Stimulated activated CD8-positive, alpha-beta memory T cell treated with anti-CD3 and anti-CD28 coated beads, Interleukin-15, amount 100 ng/mL, for 1 hour (primary cell): ENCODE data around the gene CCDC69.

ENCODE experiments used
- DNase-seq: peaks from one replicate; pipeline ENCODE4 v3.0.0-alpha.2; 2020; ENCODE audit warnings: low read depth

Gene CCDC69

GRCh38 chr5:151164687-151165392 is 59.1 kb downstream of the CCDC69 start:
- peak; percentile 61 for DNase-seq

GRCh38 chr5:151162776-151163175 is 61.1 kb downstream of the CCDC69 start:
- DNase-seq, result no peak

DNA sequence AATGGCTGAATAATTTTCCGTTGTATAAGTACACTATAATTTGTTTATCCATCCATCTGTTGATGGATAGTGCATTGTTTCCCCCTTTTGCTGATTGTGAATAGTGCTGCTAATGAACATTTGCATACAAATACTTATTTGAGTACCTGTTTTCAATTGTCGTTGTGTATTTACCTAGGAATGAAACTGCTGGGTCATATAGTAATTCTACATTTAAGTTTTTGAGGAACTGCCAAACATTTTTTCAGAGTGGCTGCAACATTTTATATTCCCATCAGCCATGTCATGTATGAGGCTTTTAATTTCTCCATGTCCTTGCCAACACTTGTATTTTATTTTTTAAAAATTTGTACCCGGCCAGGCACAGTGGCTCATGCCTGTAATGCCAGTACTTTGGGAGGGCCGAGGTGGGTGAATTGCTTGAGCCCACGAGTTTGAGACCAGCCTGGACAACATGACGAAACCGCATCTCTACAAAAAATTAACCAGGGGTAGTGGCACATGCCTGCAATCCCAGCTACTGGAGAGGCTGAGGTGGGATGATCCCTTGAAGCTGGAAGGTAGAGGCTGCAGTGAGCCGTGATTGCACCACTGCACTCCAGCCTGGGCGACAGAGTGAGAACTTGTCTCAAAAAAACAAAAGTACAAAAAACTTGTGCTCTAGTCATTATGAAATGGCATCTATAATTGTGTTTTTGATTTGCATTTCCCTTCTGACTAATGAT is 64.1 kb downstream of the CCDC69 start:
- DNase-seq, result no peak

DNA sequence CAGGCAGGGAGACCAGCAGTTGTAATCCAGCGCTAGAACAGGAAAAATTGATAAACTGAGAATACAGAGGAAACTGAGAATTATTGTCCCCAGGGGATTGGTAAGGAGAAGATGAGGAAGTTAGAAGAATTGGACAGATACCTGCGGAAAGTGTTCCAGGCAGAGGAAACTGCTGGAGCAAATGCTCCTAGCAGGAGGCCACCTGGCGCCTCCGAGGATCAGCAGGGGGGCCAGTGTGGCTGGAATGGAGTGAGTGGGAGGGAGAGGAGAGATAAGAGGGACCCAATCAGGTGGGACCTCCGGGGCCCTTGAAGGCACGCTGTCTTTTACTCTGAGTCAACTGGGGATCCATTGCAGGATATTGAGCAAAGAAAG is 65.6 kb downstream of the CCDC69 start:
- DNase-seq, result no peak

- DNase-seq, result peak; percentile 38
These were observed 66.2 kb downstream of the CCDC69 start, which contains the start of gene ANXA6 for GRCh38 chr5:151157426-151158286. Gene ANXA6, minus strand, starts transcription at chr5:151157779. Its CDS starts 9,878 bp downstream, at chr5:151147901.

DNA sequence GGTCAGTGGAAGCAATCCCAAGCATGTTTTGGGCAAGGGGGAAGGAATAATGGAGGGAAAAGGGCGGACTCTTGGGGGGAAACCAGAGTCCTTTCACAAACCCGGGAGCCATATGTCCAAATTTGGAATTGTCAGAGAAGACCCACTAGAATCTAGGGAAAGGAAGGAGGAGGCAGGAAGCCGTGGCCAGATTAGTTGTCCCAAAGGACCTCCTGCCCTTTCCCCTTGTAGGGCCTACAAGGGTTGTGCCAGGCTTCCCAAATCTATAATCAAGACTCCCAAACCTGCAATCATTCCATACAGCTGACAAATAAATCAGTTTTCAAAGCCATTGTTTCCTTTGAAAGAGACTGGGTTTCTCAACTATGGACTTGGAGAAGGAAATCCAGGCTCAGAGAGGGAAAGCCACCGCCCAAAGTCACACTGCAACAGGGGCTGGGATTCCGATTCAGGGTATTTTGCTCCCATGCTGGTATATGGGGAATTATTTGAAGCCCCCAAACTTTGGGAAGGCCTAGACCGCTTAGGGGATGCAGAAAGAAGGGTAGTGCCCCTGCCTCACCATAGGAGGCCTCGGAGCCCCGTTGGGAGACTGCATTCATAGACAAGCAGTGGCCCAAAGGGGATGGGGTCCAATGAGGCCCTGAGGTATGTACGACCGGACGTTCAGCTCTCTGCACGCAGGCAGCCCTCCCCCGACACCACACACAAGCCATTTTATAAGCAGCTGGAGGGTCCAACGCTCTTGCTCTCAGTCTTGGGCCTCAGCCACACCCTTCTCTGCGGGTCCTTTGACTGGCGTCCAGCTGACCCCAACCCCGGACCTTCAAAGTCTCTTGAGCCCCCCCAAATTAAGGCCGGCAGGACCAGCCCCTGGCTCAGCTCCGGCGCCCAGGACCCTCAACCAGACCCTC is 67.1 kb downstream of the CCDC69 start:
- DNase-seq, result no peak

DNA sequence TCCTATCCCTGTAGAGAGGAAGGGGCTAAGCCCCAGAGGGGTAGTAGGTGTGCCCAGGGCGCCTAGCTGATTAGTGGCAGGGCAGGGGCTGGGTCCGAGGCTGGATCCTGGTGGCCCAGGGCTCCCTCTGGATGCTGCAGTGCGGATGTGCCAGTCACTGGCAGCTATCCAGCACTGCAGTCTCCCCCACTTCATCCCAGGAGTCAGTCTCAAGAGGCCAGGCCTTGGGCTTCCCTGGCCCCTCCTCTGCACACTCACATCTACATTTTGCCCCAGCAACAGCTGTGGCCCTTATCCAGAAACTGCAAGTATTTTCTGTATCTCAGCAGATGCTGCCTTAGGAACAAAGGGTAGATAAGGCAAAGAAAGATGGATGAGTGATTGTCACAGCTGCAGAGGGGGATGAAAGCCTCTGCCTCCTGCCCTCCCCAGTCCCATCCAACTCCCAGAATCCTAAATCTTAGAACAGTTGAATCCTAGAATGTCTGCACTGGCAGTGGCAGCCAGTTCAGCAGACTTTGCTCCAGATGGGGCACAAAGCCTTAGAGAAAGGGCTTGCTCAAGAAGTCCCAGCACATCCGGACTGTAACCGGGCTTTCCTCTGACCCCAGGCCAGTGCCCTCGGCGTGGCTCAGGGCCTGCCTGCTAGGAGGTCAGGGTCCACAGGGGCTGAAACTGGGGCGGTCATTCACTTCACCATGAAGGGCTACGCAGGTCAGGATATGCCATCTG is 68.0 kb downstream of the CCDC69 start:
- DNase-seq, result no peak

DNA sequence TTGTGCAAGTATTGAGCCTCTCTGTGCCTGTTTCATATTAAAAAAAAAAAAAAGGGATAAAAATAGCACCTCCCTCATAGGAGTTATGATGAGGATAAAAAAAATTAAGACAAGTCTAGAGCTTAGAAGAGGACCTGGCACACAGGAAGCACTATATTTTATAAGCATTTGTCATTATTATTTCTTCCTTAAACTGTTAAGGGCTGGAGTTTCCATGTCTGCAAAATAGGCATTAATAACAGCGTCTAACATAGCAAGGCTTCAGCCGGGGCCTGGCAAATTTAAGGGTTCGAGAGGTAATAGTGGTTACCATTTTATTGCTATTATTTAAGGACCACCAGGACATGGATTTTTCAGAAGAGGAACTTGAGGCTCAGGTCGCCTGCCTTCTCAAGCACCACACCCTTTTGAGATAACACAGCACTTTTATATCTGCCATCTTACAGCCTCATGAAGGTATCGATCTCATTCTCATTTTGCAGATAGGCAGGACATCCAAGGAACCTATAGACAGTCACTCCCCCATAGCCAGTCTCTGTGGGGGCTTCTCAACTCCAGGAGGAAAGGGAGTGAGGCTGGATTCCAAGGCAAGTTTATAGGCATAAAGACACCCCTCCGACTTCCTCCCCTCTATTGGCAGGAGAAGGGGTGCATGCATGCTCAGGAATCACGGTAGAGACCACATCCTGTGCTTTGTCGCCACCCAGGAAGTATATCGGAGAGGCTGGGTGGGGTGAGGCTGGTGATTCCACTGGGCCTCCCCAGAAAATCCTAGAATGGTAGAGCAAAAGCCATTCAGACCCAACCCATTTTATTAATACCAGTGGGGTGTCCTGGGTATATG is 68.7 kb downstream of the CCDC69 start:
- peak; percentile 24 for DNase-seq

GRCh38 chr5:151153766-151154272 is 70.1 kb downstream of the CCDC69 start:
- no peak for DNase-seq

DNA sequence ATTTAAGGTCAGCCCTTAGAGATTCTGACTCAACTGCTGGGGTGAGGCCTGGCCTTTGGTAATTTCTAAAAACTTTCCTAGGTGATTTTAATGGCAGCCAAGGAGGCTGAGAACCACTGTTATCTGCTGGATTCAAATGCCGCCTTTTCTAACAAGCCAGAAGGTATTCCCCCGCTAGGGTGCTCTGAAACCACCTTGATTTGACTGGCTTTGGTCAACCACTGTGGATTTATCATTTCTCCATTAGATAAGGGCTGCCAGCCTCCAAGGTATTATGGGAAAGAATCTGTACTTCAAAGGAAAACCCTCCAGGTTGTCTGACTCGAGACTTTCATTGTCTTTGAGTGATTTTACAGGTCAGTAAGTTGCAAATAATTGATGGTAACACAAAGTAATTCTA is 70.6 kb downstream of the CCDC69 start:
- DNase-seq, result no peak

- no peak for DNase-seq
These were observed 72.1 kb downstream of the CCDC69 start for GRCh38 chr5:151151793-151152192.

GRCh38 chr5:151151263-151151660 is 72.6 kb downstream of the CCDC69 start:
- DNase-seq, result no peak

DNA sequence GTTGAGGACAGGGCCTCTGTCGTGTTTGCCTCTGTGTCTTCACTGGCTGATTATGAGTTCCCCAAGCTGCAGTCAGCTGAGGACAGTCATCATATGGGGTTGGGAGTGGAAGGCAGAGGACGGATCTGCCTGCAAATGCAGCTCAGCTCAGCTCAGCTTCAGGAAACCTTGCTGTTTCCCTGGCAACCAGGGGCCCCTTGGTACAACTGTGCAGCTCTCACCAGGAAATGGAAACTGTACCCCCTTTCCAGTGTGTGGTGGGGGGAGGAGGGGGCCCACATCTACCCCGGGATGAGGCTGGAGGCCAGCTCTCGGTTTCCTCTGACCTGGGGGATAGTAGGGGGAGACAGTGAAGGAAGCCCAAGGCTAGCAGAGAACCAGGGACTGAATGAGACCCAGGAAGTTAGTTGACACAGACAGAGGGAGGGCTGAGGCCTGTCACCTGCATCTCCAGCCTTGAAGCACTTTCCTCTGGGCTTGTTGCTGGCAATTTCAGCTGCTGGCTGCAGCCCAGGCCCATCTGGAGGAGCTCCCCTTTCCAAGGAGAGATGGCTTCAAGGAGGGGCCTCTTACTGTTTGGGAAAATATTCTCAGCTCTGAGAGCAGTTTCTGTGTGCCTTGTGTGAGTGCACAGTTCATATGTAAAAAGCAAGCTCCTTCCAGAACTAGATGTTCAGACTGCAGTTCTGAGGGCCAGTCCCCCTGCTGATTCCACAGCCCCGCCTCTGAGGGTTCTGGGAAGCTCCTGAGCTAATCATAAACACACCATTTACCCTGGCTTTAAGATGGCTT is 73.2 kb downstream of the CCDC69 start:
- DNase-seq, result peak; percentile 64

GRCh38 chr5:151148583-151148982 is 75.3 kb downstream of the CCDC69 start:
- no peak for DNase-seq

GRCh38 chr5:151147033-151147432 is 76.9 kb downstream of the CCDC69 start:
- no peak for DNase-seq

DNA sequence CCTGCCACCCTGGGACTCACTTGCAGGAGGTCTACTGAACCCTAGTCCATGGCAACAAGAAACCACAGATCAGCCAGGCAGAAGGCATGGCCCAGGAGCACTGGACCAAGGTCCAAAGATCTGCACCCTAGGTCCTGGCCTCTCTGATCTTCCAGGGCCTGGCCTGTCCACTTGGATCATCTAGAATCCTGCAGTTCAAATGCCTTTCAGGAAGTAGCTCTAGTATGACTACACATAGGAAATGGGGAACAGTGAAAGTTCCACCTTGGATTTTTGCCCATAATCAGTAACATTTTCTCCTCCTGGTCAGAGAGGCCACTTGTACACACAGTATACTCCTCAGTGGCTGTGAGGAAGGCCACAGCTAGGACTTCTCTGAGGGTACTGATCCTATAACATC is 77.8 kb downstream of the CCDC69 start:
- no peak for DNase-seq

GRCh38 chr5:151144922-151145321 is 79.0 kb downstream of the CCDC69 start:
- no peak for DNase-seq

- DNase-seq, result no peak
These were observed 79.6 kb downstream of the CCDC69 start for GRCh38 chr5:151144275-151144674.

- no peak for DNase-seq
These were observed 80.2 kb downstream of the CCDC69 start for GRCh38 chr5:151143645-151144044.
